ENCODE results near the gene TMEM235.

Gene TMEM235

DNA sequence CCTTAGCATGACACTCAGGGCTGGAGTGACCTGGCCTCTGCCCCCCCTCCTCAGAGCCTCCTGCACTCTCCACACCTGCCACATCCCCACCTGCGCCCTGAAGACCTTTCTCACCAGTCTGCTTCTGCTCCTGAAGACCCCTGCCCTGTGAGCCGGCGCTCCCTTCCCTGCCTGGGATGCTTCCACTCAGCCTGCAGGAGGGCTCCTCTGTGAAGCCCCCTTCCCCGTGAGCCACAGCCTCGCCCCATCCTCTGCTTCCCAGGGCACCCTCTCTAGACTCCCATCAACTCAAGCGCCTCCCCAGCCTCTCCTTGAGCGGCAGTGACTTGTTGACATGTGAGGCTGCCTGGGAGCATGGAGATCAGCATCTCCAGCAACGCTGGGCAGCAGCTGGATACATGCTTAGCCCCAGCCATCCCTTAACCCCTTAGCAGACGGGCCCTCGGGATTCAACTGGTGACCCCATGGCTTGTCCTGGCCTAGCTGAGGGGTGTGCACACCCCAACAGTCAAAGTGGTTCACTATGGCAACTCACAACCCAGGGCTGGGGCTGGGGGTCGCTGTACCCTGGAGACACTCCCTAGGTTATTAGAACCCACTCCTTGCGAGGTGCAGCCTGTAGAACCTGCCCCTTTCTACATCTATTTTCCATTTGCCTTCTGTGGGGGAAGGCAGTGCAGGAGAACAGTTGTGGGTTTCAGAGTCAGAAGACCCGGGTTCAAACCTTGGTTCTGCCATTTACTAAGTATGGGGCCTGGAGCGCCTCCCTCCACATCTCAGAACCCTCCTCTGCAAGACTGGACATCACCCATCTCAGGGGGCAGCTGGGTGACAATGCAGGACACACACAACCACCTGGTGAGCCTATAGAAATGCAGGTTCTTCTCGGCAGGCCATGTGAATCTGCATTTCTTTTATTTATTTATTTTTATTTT lies 21.5 kb downstream of the TMEM235 start:
- peak overlapping the region; percentile 74; the same call in 1 of the 2 replicates for H3K27ac ChIP-seq
- TF ChIP-seq ZFX (IDR thresholded peaks at IDR 0.05; ENCODE audit: borderline replicate concordance), result no peak
- TF ChIP-seq, protein P1, sequence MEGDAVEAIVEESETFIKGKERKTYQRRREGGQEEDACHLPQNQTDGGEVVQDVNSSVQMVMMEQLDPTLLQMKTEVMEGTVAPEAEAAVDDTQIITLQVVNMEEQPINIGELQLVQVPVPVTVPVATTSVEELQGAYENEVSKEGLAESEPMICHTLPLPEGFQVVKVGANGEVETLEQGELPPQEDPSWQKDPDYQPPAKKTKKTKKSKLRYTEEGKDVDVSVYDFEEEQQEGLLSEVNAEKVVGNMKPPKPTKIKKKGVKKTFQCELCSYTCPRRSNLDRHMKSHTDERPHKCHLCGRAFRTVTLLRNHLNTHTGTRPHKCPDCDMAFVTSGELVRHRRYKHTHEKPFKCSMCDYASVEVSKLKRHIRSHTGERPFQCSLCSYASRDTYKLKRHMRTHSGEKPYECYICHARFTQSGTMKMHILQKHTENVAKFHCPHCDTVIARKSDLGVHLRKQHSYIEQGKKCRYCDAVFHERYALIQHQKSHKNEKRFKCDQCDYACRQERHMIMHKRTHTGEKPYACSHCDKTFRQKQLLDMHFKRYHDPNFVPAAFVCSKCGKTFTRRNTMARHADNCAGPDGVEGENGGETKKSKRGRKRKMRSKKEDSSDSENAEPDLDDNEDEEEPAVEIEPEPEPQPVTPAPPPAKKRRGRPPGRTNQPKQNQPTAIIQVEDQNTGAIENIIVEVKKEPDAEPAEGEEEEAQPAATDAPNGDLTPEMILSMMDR (IDR thresholded peaks at IDR 0.05), result no peak

DNA sequence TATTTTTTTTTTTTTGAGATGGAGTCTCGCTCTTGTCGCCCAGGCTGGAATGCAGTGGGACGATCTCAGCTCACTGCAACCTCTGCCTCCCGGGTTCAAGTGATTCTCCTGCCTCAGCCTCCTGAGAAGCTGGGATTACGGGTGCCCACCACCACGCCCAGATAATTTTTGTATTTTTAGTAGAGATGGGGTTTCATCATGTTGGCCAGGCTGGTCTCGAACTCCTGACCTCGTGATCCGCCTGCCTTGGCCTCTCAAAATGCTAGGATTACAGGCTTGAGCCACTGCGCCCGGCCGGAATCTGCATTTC lies 22.2 kb downstream of the TMEM235 start:
- peak overlapping the region; percentile 74 for H3K27ac ChIP-seq

DNA sequence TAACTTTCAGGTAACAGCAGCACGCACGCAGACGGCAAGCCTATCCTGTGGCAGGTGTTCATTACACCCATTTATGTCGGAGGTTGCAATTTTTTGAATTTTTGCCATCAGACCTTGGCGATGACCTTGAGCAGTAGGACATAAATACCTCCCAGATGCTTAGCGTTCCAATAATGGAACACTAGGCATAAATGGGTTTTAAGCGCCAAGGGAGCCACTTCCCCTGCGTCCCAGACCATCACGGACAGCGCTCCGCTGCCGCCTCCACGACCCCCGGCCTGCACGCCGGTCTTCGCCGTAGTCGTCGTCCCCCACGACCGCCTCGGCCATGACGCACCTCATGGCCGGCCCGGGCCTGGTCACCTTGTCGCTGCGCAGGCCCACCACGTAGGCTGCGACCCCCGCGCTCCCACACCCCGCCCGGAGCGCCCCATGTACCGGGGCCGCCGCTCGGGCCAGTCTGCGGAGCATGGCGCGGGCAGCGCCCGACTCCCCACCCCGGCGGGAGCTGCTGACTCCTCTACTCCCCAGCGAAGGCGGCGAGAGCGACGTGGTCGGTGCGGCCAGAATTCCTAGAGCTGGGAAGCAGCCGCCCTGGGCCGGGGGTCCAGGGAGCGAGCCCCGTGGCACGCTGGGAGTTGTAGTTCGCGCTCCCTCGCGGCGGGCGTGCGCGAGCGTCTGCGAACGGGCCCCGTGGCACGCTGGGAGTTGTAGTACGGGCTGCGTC lies 22.7 kb downstream of the TMEM235 start:
- peak overlapping the region; percentile 74 for H3K27ac ChIP-seq

DNA sequence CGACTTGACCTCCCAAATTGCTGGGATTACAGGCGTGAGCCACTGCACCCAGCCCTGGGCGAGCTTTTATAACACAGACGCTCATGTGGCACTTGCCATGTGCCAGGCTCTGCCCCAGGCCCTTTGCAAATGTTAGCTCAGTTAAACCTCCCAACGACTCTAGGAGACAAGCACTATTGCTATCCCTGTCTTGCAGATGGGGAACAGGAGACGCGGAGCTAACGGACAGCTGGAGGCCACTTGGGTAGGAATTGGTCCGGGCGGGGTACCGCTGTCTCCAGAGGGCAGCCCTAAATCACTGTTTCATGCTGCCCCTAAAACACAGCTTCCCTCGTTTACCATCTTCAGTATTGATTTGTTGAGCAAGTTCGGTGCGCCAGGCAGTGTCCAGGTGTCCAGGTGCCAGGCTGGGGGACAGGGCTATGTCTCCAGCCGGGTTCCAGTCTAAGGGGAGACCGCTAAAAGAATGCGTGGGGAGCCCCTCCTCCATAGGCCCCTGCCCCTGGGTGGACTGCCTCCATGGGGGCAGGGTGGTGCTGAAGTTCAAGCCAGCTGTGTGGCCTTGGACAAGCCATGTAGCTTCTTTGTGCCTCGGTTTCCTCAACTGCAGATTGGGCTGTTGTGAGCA lies 23.7 kb downstream of the TMEM235 start:
- H3K27ac ChIP-seq, result no peak overlapping the region
- no peak for TF ChIP-seq ZFX (IDR thresholded peaks at IDR 0.05; ENCODE audit: borderline replicate concordance)
- TF ChIP-seq, protein P1 (IDR thresholded peaks at IDR 0.05), result no peak

More for the DNA sequence above, 22.7 kb downstream of the TMEM235 start:
- no peak for TF ChIP-seq ZFX (IDR thresholded peaks at IDR 0.05; ENCODE audit: borderline replicate concordance)
- TF ChIP-seq, protein P1 (IDR thresholded peaks at IDR 0.05), result no peak

DNA sequence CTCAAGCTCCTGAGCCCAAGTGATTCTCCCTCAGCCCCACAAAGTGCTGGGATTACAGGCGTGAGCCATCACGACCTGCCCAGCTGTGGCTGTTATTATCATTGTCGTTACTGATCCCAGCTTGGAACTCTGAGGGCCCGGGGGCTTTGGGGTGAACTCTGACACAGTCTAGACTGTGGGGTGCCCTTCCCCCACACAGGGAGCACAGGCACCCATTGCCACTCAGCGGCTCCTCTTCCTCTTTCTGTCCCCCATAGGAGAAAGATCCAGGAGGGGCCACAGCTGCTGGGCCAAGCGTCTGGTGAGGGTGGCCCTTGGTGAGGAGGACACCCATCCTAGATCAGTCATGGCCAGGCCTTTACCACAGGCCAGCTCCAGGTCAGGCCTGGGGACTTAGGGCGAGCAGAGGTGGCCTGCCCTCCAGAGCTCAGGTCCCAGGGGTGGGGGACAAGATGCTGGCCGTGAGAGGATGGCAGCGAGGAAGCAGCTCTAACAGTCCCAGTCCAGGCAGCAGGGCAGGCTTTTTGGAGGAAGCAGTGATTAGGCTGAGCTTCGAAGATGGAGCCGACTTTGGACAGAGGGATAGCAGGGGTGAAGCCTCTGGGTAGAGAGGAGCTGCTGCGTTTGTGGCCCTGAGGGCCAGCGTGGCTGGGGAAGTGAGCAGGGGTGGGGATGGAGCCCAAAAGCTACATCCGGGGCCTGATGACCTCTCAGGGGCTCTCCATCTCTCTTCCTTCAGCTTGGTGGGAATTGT lies 24.7 kb downstream of the TMEM235 start:
- no peak overlapping the region for H3K27ac ChIP-seq
- no peak for TF ChIP-seq ZFX (IDR thresholded peaks at IDR 0.05; ENCODE audit: borderline replicate concordance)
- TF ChIP-seq, protein P1 (IDR thresholded peaks at IDR 0.05), result no peak

DNA sequence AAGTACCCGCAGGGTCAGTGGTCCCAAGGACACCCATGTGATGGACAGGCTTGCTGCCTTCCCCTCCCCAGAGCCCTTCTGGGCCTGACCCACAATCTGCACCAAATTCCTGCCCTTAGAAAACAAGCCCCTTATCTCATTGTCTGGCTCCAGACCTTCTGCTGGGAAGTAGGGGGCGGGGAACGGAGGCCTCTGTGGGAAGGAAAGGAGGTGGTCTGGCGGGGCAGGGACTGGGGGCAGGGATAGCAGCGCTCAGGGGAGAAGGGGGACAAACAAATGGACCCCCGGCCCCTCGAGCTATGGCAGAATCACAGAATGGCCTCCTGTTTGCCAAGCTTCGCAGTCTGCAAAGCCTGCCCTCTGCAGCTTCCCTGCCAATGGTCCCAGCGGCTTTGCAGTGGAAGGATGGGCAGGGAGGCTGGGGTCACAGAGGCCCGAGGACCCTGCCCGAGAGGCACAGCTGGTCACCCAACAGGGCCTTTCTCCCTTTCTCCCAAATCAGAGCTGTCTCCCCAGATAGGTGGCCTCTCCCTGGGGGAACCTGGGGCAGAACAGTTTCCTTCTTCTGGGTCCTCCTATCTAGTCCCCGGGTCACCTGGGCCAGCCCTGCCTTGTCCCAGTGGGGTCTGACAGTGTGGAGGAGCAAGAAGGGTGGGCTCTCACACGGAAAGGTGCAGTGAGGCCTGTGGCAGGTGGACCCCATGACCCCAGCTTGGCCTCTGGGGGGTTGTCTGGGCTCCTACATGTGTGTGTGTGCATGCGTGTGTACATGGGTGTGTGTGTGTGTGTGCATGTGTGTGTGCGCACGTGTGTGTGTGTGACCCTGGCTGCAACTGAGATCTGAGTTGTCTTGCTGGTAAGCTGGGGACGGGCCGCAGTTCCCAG lies 25.5 kb downstream of the TMEM235 start:
- H3K27ac ChIP-seq, result no peak overlapping the region
- TF ChIP-seq ZFX (IDR thresholded peaks at IDR 0.05; ENCODE audit: borderline replicate concordance), result no peak
- TF ChIP-seq, protein P1 (IDR thresholded peaks at IDR 0.05), result no peak
